Fibroblast of skin of scalp (primary cell): Measurements from ENCODE around the gene CCNI. TPM values are rescaled to one million over a fixed set of nuclear protein-coding genes. Genes with fewer than 3 reads are reported as not detected.
"Not testable (repeated sequence)": the region's sequence is repeated elsewhere in the genome, so short reads cannot be mapped to it uniquely, and the experiment has no call there.

ENCODE experiments used
- DNase-seq: peaks from one replicate; pipeline ENCODE4 v3.0.0-alpha.2; 2013
- polyA plus RNA-seq, 2 experiments: library from polyadenylated mRNA; unstranded; fragments of 120-200 nt; gene quantifications; one replicate each; pipeline ENCODE4 v1.2.1, GENCODE V29; 2013; ENCODE audit not compliant: insufficient read length in 2 of 2

CCNI gene, protein sequence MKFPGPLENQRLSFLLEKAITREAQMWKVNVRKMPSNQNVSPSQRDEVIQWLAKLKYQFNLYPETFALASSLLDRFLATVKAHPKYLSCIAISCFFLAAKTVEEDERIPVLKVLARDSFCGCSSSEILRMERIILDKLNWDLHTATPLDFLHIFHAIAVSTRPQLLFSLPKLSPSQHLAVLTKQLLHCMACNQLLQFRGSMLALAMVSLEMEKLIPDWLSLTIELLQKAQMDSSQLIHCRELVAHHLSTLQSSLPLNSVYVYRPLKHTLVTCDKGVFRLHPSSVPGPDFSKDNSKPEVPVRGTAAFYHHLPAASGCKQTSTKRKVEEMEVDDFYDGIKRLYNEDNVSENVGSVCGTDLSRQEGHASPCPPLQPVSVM
- 307 TPM for polyA plus RNA-seq (2013, experiment 1 of 2; ENCODE audit: insufficient read length)
- polyA plus RNA-seq (2013, experiment 2 of 2; ENCODE audit: insufficient read length), result 300 TPM

DNA sequence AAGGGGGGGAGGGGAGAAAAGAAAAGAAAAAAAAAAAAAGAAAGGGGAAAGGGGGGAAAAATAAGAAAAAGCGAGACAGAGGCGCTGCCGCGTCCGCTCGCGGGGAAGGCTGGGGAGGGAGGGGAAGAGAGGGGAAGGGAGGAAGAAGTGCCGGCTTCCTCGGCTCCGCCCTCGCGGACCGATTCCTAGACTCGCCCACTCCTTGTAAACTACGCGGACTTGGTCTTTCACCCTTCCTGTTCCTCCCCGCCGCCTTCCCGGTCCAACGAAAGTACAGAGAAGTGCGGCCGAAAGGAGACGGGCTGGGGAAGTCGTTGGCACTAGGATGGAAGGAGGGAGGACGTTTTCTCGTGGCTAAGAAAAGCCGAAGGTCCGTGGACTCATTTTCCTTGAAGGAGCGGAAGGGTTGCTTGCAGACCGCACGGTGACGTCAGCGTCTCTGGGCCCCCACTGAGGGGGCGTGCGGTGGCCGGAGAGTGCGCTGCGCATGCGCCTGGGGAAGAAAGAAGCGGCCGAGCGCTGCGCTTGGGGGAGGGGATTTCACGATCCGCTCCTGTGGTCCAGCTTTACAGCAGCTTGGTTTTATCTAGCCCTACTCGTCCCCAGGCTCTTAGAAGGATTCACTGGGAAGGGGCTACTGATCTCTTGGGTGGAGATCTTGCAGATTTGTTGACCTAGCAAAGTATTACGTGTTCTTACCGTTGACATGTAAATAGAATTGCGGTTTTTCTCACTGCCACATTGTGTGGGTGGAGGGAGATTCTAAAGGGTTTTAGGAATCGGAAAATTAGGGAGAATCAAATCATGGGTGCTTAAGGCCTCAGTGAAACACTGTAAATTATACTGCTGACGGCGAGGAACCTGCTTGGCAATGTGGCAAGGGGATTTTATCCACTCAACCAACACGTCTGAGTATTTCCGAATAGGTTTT is at the start of gene CCNI:
CCNI (minus strand) TSS at position 121 of the 931 bp plus-strand sequence. CDS start 9,627 bp downstream, outside the sequence.
- peak; percentile 98 for DNase-seq

DNA sequence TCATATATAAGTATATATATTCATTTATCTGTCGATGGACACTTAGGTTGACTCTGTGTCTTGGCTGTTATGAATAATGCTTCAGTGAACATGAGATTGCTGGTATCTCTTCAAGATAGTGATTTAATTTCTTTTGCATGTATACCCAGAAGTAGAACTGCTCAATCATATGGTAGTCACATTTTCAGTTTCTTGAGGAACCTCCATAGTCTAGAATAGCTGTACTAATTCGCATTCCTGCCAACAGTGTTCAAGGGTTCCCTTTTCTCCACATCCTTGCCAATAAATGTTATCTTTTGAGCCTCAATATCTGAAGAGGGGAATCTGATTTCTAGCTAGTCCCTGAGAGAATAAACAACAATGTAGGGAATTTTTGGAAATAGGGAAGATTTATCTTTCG is 48.8 kb upstream of the CCNI start:
- no peak for DNase-seq

DNA sequence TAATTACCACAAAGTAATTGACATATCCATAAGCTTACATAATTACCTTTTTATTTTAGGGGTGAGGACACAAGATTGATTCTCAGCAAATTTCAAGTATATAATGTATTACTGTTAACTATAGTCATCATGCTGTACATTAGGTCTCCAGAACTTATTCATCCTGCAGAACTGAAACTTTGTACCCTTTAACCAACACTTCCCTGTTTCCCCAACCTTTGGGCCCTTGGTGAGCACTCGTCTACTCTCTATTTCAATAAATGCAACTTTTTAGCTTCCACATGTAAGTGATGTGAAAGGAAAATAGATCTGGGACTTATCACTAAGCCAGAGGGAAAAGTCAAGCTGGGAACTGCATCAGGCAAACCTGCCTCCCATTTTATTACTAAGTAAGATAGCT is 47.6 kb upstream of the CCNI start:
- no peak for DNase-seq

DNA sequence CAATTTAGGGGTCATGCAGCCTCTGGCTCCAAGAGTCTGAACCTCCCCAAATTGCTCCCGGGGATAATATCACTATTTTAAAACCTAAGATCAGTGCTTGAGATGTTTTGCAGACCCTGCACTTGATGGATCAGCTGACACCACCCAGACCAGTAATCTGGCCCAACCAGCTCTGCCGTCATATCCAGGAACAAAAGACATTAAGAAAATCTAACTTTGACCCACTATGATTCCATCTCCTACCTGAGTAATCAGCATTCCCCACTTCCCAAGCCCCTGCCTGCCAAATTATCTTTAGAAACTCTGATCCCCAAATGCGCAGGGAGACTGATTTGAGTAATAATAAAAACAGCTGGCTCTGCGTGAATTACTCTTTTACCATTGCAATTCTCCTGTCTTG is 46.9 kb upstream of the CCNI start:
- DNase-seq, result no peak

DNA sequence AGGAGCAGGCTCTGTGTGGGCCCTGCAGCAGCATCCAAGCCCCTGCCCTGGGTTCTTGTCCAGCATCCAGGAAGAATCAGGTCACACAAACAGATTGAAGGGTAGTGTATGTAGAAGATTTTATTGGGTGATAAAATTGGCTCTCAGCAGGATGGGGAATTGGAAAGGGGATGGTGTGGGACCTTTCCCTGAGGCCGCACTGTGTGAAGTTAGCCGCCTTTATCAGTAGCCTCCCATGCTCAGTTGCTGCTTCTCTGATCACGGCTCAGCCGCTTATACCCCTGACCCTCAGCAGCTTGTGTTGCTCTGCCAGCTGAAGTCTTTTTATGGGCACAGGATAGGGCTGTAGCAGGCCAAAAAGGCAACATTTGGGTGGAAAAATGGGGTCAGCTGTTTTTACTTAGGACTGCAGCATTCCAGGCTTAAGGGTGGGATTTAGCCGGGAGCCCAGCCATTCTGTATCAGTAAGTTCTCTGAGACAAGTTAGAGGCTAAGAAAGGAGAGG is 46.0 kb upstream of the CCNI start:
- no peak for DNase-seq

DNA sequence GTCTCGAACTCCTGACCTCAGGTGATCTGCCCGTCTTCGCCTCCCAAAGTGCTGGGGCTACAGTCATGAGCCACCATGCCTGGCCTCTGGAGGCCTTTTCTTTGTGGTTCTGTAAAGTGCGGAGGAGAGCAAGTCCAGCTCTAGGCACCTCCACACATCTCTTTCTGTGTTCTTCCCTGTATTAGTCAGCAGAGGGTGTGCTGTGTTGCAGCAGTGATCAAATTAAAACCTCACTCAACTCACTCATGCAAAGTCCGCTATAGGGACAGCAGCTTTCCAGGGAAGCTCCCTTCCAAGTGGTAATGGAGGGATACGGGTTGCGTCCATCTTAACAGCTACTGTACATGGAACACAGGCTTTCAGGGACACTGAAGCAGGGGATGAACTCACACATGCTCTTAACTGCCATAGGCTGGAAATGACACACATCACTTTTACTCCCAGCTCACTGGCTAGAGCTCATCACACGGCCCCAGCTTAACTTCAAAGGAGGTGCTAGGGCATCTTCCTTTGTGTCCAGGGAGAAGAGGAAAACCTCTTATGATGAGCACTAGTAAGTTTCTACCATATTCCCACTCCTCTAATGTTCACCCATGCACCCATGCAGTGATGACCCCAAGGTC is 45.2 kb upstream of the CCNI start:
- DNase-seq, result peak; percentile 1

DNA sequence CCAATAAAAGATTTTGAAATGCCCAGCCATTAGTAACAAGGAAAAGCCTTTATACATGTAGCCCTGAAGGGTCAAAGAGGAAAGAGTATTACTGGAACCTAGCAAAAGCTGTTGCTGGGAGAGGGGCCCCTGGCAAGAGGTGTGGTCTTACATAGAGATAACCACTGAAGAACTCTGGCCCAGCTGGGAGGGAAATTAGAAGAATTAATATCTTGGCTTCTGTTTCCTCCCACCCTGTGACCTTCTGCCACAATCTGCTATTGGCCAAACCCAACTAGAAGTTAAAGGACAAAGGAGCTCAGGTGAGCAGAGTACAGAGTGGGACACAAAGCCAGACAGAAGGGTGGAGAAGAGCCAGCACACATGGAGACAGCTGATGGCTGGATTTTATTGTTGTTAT is 41.9 kb upstream of the CCNI start:
- DNase-seq, result no peak

DNA sequence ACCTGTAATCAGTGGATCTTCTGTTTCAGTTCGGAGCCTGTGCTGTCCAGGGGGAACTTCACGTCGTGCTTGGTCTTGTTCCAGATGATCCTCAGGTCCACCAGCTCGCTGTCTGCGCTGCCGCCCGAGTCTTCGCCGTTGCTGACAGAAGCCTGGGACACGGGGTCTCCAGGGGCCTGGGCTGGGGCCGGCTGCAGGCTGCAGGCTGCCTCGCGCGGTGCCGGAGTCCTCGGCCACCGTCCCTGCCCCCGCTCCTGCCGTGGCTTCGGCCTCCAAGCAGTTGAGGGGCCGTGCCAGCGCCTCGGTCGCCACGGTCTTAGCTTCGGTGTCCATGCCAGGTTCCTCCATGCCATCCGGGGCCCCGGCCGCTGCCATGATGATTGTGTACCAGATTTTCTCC is 37.3 kb upstream of the CCNI start:
- no peak for DNase-seq

DNA sequence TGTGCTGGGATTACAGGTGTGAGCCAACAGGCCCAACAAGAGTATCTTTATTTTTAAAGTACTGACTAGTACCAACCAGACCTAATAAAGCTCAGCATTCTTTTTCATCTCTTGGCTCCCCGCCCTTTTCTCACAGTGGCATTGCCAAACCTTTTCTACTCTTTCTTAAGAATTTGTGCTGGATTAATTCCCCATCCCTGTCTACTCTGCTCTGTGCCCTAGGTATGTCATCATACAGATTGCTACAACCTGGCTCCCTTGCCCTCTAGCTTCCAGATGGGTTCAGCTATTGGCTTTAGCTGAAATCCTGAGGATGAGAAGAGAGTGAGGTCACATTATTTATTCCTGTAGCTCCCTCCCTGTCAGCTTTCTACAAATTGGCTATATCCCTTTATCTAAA is 34.9 kb upstream of the CCNI start:
- DNase-seq, result no peak

DNA sequence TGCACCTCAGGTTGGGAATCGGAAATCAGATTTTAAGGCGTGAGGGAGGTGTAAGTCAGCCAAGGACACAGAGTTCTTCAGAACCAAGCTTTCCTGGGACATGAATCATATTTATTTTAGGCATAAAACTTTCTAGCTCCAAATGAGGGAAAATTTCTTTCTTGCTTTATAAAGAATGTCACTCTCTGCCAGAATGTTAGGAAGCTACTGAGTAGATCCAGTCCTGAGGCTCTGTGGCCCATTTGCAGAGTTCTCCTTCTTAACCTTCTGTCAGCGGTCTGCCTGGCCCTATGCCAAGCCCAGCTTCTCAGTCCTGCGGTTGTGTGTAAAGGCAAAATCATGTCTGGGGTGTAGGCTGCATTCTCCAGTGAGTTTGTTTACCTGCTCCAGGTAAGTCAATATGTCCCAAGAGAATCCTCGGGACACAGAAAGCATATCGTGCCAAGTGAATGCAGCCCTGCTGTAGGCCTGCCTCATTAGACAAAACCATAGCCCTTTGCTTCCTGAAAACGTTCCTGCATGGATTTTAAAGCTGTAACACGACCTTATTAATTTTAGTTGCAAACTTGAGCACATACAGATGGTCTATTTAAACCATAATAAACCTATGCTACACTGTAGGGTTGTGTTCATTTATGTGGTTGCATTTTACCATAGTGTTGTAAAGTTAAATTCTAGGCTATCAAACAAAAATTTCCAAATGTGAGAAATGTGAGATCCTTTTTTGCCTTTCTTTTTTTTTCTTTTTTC is 29.2 kb upstream of the CCNI start:
- DNase-seq, result peak; percentile 31

DNA sequence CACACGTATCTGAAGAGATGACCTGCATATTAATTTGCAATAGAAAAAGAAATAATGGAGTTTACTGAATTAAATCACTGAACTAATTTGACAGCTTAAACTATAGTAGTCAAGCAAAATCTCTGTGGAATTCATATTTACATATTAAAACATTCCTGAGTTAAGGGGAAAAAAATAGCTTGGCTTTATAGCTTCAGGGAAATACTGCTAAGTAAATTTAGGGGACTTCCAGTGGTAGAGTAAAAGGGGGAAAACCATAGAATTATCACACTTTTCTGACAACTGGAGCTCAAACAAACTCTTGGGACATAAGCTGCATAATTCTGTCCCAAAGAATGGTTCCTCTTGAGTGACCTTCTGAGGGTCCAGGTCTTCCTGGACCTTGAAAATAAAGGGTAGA is 28.6 kb upstream of the CCNI start:
- no peak for DNase-seq

DNA sequence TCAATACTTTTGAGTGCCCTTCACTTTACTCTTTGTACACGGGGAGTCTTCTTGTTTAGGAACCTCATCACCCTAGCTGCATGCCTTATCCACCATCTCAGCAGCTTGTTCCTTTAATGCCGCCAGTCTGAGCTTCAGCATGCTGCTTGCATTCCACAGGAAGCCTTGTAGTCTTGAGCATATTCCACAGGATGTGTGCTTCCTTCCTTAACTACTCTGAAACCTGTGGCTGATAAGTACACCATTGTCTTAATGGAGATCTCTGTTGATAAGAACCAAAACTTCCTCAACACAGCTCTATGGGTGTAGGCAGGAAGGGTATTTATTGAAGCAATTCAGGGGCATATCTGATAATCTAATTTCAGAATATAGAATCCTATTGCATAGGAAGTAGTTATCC is 24.4 kb upstream of the CCNI start:
- DNase-seq, result no peak

DNA sequence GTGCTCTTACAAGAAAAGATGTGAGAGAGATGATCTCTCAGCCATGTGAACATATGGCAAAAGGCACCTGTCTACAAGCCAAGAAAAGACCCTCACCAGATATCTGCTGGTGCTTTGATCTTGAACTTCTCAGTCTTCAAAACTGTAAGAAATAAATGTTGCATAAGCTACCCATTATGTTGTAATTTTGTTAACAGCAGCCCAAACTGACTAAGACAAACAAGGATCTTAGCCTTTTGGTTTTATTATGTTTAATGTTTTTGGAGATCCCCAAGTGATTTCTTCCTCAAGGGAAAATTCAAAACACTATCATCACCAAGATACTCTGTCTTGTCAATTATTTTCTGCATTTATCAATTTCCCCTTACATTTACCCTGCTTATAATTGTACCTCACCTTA is 21.8 kb upstream of the CCNI start:
- no peak for DNase-seq

DNA sequence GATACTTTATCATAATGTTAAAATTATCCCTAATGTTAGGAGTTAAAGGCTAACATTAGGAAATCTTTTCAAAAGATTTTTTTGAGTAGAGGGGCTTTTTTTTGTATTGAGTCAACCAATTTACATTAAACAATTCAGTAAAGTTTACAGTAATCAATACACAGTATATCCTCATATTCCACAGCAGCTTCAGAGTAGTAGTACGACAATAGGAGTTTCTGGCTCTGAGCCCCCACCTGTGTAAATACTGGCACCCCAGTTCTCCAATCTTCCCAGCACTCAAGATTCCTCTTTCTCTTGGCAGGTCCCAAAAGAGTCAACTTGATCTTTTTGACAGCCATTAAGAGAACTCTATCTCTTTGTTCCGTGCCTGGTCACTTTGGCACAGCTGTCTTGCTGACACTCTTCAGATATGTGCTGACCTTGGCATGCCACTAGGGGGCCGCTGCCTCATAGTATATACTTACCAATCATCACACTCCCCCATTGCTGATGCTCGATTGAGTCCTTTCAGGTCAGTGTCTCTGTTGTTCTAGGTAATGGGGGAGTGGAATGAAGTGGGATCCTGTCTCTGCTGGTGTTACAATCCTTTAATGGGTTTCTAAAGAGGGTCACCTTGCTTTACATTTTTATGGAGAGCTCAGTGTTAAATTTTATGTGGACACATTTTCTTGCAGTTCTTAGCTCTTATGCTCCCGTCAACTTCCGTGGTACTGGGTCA is 19.5 kb upstream of the CCNI start:
- DNase-seq, result peak; percentile 60

DNA sequence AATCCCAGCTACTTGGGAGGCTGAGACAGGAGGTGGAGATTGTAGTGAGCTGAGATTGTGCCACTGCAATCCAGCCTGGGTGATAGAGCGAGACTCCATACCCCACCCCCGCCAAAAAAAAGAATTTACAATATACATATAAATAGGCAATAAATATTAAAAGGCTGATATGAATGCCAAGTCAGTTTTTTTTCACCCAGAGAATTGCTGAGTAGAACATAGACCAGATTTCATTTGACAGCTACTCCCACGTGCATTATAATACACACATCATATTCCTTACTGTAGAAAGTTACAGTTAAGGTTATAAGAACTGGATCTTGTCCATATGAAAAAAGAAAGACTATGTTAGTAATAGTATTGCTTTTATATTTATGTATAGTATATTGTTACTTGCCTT is 18.7 kb upstream of the CCNI start:
- no peak for DNase-seq

DNA sequence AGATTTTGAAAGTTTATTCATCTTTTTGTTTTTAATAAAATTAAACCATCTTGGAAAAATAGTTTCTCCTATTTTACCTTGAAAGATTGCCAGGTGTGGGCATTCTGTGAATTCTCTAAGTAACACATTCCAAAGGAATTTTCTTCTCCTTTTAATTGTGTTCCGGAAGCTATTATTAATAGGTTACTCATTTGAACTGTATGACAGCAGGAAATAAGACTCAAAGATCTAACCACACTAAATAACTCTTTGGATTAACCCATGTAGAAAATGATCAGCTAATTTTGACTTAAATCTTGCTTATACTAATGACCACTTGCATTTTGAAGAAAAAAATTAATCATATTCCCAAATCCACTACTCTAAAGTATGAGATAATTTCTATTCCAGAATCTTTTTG is 17.6 kb upstream of the CCNI start:
- DNase-seq, result no peak

DNA sequence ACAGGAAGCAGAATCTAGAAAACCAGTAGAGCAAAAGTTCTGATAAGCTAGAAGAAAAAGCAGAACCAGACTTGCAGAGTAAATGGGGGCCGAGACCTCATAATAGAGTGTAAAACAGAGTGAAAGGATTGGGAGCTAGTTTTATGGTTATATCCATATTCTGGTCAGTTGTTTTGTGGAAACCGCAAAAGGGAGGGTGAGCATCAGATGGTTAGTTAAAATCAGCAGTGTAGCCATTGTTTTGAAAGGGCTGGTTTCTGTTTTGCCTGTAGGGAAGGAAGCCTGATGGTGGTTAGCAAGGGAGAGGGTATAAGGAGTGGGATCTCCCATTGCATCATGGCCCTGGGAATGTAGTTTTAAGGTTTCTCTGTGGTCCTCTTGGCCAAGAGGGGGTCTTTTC is 17.2 kb upstream of the CCNI start:
- DNase-seq, result peak; percentile 39

DNA sequence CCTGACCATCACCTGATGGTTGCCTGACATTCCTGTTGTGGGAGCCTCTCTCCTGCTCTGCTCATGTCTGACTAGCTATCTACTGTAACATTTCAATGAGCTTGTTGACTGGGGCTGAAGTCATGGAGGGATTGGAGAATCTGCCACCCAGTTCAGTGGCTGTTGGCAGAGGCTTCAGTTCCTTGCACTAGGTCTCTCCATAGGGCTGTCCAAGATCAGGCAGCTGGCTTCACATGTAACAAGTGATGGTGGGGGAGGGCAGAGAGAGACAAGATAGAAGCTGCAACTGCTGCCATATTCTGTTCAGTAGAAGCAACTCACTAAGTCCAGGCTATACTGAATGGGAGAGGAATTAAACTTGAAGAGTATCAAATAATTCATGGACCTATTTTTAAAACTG is 14.1 kb upstream of the CCNI start:
- DNase-seq, result no peak

DNA sequence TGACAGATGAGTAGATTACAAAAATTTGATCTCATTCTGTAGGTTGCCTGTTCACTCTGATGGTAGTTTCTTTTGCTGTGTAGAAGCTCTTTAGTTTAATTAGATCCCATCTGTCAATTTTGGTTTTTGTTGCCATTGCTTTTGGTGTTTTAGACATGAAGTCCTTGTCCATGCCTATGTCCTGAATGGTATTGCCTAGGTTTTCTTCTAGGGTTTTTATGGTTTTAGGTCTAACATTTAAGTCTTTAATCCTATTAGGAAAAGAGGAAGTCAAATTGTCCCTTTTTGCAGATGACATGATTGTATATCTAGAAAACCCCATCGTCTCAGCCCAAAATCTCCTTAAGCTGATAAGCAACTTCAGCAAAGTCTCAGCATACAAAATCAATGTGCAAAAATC is 11.2 kb upstream of the CCNI start:
- DNase-seq, result not testable (repeated sequence)

DNA sequence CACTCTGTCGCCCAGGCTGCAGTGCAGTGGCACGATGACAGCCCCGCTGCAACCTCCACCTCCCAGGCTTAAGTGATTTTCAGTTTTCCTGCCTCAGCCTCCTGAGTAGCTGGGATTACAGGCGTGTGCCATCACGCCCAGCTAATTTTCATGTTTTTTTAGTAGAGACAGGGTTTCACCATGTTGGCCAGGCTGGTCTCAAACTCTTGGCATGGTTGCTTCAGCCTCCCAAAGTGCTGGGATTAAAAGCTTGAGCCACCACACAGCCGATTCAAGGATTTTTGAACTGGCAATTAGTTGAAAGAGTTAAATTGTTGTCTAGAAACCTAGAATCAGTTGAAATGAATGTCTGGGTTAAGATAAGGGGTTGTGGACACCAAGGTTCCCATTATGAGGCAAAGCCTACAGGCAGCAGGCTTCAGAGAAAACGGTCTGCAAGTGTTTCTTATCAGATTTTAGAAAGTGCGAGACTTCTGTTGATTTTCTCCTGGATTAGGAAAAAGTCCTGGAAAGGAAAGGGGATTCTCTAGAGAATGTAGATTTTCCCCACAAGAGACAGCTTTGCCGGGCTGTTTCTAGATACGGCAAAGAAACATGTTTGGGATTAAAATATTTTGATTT is 8.3 kb upstream of the CCNI start:
- no peak for DNase-seq
